Gastrocnemius medialis (tissue), 4 donors: Measurements from ENCODE around the gene CROCC.
"Not testable (repeated sequence)": the region's sequence is repeated elsewhere in the genome, so short reads cannot be mapped to it uniquely, and the experiment has no call there.

ENCODE experiments used
- POLR2A ChIP-seq, 2 donors: fragments of 450-650 bp; IDR thresholded peaks; one replicate each; pipeline ENCODE4 v1.6.1; 2017; ENCODE audit warnings: antibody characterized with exemption in 2 of 2, mild to moderate bottlenecking in 2 of 2, moderate library complexity in 2 of 2
- TF ChIP-seq, protein P1 (sequence below), 5 experiments: fragments of 450-650 bp in 3 of 5; fragments of 200-600 bp in 2 of 5; sonication (generic) in 2 of 5; IDR thresholded peaks in 4 of 5; conservative IDR thresholded peaks in 1 of 5; 1 replicate in 4 of 5; 2 replicates in 1 of 5; pipeline ENCODE4 v1.5.1; 2016 to 2019; ENCODE audit warnings: antibody characterized with exemption in 5 of 5, mild to moderate bottlenecking in 3 of 5, moderate library complexity in 3 of 5

DNA sequence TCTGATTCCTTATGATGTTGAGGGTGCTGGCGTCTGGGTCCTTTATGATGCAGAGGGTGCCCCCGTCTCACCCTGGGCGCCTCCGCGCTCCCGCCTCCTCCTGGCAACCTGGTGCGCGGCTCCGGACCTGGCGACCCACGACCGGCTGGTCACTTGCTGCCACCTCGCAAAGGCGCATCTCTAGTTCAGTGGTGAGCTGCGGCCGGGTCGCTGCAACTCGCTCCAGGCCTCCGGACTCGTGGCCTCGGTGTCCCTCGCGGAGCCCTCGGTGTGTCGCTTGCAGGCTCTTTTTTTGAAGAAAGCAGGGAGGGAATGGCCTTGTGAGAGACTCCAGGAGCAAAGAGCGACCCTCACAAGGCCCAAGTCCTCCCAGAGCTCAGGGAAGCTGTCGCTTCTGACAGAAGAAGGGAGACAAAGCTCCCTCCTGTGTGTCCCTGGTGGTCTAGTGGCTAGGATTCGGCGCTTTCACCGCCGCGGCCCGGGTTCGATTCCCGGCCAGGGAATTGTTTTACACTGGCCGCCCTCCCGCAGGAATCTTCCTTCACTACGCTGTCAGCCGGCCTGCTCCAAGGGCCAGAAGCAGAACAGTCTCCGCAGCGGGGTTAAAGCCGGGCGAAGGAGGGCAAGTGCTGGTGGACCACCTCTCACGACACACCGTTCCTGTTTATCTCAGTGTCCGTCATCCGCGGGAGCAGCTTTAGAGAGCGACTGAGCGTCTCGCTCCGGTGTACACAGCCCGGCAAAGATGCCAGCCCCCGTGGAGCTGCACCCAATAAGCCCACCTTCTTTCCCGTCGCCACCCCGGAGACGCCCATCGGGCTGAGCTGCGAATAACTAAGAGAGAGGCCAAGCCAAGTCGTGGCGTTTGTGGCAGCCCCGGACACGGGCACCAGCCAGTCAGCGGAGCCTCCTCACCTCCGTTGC lies 49.3 kb upstream of the CROCC start:
- TF ChIP-seq, protein P1, sequence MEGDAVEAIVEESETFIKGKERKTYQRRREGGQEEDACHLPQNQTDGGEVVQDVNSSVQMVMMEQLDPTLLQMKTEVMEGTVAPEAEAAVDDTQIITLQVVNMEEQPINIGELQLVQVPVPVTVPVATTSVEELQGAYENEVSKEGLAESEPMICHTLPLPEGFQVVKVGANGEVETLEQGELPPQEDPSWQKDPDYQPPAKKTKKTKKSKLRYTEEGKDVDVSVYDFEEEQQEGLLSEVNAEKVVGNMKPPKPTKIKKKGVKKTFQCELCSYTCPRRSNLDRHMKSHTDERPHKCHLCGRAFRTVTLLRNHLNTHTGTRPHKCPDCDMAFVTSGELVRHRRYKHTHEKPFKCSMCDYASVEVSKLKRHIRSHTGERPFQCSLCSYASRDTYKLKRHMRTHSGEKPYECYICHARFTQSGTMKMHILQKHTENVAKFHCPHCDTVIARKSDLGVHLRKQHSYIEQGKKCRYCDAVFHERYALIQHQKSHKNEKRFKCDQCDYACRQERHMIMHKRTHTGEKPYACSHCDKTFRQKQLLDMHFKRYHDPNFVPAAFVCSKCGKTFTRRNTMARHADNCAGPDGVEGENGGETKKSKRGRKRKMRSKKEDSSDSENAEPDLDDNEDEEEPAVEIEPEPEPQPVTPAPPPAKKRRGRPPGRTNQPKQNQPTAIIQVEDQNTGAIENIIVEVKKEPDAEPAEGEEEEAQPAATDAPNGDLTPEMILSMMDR (IDR thresholded peaks at IDR 0.05 in 4 of 5, conservative IDR thresholded peaks at IDR 0.05 in 1 of 5): not testable (repeated sequence)
- TF ChIP-seq POLR2A (IDR thresholded peaks at IDR 0.05): not testable (repeated sequence)
